WTC11 (cell line): Measurements from ENCODE around the gene PEAK1. TPM values are rescaled to one million over a fixed set of nuclear protein-coding genes. Genes with fewer than 3 reads are reported as not detected.

Experiments used
- ATAC-seq: fragments of 200-7000 bp; cut with Tn5 transposase; 2 replicates; pipeline ENCODE4 v1.10.0; 2021; ENCODE audit warnings: mild to moderate bottlenecking, moderate library complexity
- CTCF ChIA-PET: fragments of 300-600 bp; sonication (Branson Sonifier 250); formaldehyde crosslinking; loops from one replicate; lab custom pipeline; 2021; ENCODE audit warnings: antibody characterized with exemption; lab: Charles Lee
- POLR2A ChIA-PET: fragments of 350-600 bp; sonication (Branson Sonifier 250); formaldehyde crosslinking; loops from one replicate; lab custom pipeline; 2021; ENCODE audit warnings: antibody characterized with exemption; lab: Charles Lee
- DNase-seq: peaks from one replicate; pipeline ENCODE4 v3.0.0; 2021; ENCODE audit warnings: low spot score
- H3K27ac Mint-ChIP-seq: 2 replicates; pipeline ENCODE4 v1.8.0; 2021; ENCODE audit warnings: mixed read lengths
- H3K27me3 Mint-ChIP-seq: 2 replicates; pipeline ENCODE4 v1.8.0; 2021; ENCODE audit warnings: low read depth, mild to moderate bottlenecking, moderate library complexity, mixed read lengths
- H3K36me3 Mint-ChIP-seq: 2 replicates; pipeline ENCODE4 v1.8.0; 2021; ENCODE audit warnings: mixed read lengths
- H3K4me1 Mint-ChIP-seq: 2 replicates; pipeline ENCODE4 v1.8.0; 2022; ENCODE audit warnings: mixed read lengths
- H3K4me3 Mint-ChIP-seq: 2 replicates; pipeline ENCODE4 v1.8.0; 2021; ENCODE audit warnings: mild to moderate bottlenecking, moderate library complexity, mixed read lengths
- H3K9me3 Mint-ChIP-seq: 2 replicates; pipeline ENCODE4 v1.8.0; 2021; ENCODE audit warnings: mixed read lengths
- EMX1 ChIP-seq: fragments of 250-450 bp; sonication (Bioruptor Pico); IDR thresholded peaks from 2 replicates; pipeline ENCODE4 v1.8.0; 2021; ENCODE audit warnings: mild to moderate bottlenecking
- GRHL2 ChIP-seq: fragments of 250-450 bp; sonication (Bioruptor Pico); IDR thresholded peaks from 2 replicates; pipeline ENCODE4 v1.8.0; 2022; ENCODE audit warnings: mild to moderate bottlenecking, moderate library complexity; ENCODE audit not compliant: insufficient replicate concordance, severe bottlenecking
- GTF2I ChIP-seq: fragments of 250-450 bp; sonication (Bioruptor Pico); conservative IDR thresholded peaks from 2 replicates; pipeline ENCODE4 v1.4.0; 2021; ENCODE audit warnings: mild to moderate bottlenecking
- HMGA2 ChIP-seq: fragments of 250-450 bp; sonication (Bioruptor Pico); IDR thresholded peaks from 2 replicates; pipeline ENCODE4 v1.4.0; 2021; ENCODE audit warnings: mild to moderate bottlenecking, moderate library complexity
- HMGXB4 ChIP-seq: sonication (generic); formaldehyde crosslinking; IDR thresholded peaks from 2 replicates; pipeline ENCODE4 v1.8.1; 2023; ENCODE audit warnings: mild to moderate bottlenecking, moderate library complexity, missing genetic modification reagents
- IRF2 ChIP-seq: sonication (generic); formaldehyde crosslinking; IDR thresholded peaks from 2 replicates; pipeline ENCODE4 v1.8.0; 2022; ENCODE audit warnings: low read depth, missing genetic modification reagents, borderline replicate concordance
- JAZF1 ChIP-seq: fragments of 250-450 bp; sonication (Bioruptor Pico); IDR thresholded peaks from 2 replicates; pipeline ENCODE4 v1.9.0; 2021; ENCODE audit warnings: moderate library complexity, mild to moderate bottlenecking, inconsistent platforms
- JUN ChIP-seq: sonication (generic); formaldehyde crosslinking; IDR thresholded peaks from 2 replicates; pipeline ENCODE4 v1.8.0; 2023; ENCODE audit warnings: mild to moderate bottlenecking, missing genetic modification reagents
- NFYB ChIP-seq: sonication (generic); formaldehyde crosslinking; conservative IDR thresholded peaks from 2 replicates; pipeline ENCODE4 v1.8.0; 2022; ENCODE audit warnings: low read depth, missing genetic modification reagents
- NR1H2 ChIP-seq: sonication (generic); formaldehyde crosslinking; IDR thresholded peaks from 2 replicates; pipeline ENCODE4 v1.9.0; 2021; ENCODE audit warnings: mild to moderate bottlenecking, moderate library complexity, missing genetic modification reagents
- PRRX2 ChIP-seq: fragments of 250-450 bp; sonication (Bioruptor Pico); IDR thresholded peaks from 2 replicates; pipeline ENCODE4 v1.8.0; 2021; ENCODE audit warnings: mild to moderate bottlenecking
- RORB ChIP-seq: fragments of 250-450 bp; sonication (Bioruptor Pico); IDR thresholded peaks from 2 replicates; pipeline ENCODE4 v1.9.0; 2021; ENCODE audit warnings: mild to moderate bottlenecking
- SMAD4 ChIP-seq: sonication (generic); formaldehyde crosslinking; IDR thresholded peaks from 2 replicates; pipeline ENCODE4 v1.8.0; 2022; ENCODE audit warnings: mild to moderate bottlenecking, missing genetic modification reagents
- SP1 ChIP-seq: sonication (generic); formaldehyde crosslinking; conservative IDR thresholded peaks from 2 replicates; pipeline ENCODE4 v1.8.1; 2022; ENCODE audit warnings: missing genetic modification reagents
- TP53 ChIP-seq: sonication (generic); formaldehyde crosslinking; IDR thresholded peaks from 2 replicates; pipeline ENCODE4 v1.8.1; 2023; ENCODE audit warnings: mild to moderate bottlenecking, missing genetic modification reagents
- ZNF263 ChIP-seq: sonication (generic); formaldehyde crosslinking; IDR thresholded peaks from 2 replicates; pipeline ENCODE4 v1.8.1; 2022; ENCODE audit warnings: low read depth, mild to moderate bottlenecking, moderate library complexity, missing genetic modification reagents
- total RNA-seq: library from RNA; stranded (reverse); gene quantifications from 3 replicates; pipeline ENCODE4 v1.2.3, GENCODE V29; 2021
- TF ChIP-seq, protein P1 (sequence below): sonication (generic); formaldehyde crosslinking; IDR thresholded peaks from 2 replicates; pipeline ENCODE4 v1.8.1; 2022; ENCODE audit warnings: mild to moderate bottlenecking, missing genetic modification reagents, moderate library complexity, borderline replicate concordance
- TF ChIP-seq, protein P2 (sequence below): sonication (generic); formaldehyde crosslinking; IDR thresholded peaks from 2 replicates; pipeline ENCODE4 v1.8.1; 2023; ENCODE audit warnings: mild to moderate bottlenecking, missing genetic modification reagents

Gene PEAK1
- total RNA-seq, 1 experiment from 2014 or later = 49.0 TPM

DNA sequence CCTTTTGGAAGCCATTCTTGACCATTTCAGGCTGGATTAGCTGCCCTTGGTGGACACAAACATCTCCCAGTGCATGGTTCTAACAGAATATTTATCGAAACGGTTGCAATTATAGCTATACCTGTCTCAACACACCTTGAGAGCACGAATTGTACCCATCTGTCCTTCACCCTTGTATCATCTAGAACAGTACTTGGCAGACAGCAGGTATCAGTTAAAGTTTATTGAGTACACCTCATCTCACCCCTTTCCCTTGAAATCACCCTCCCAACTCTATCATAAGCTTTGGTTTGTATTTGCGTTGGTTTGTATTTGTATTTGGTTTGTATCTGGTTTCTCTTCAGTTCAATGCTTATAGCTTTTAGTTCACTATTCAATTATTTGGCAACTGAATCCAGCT lies 361.4 kb downstream of the PEAK1 start (continued):
- no peak for TF ChIP-seq NFYB (CRISPR knock-in tag)
- no peak for TF ChIP-seq RORB (CRISPR knock-in tag)
- TF ChIP-seq, protein P1, sequence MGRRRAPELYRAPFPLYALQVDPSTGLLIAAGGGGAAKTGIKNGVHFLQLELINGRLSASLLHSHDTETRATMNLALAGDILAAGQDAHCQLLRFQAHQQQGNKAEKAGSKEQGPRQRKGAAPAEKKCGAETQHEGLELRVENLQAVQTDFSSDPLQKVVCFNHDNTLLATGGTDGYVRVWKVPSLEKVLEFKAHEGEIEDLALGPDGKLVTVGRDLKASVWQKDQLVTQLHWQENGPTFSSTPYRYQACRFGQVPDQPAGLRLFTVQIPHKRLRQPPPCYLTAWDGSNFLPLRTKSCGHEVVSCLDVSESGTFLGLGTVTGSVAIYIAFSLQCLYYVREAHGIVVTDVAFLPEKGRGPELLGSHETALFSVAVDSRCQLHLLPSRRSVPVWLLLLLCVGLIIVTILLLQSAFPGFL (CRISPR knock-in tag) = no peak
- TF ChIP-seq HMGXB4 (CRISPR knock-in tag) = no peak
- no peak for TF ChIP-seq JUN (CRISPR knock-in tag)
- TF ChIP-seq PRRX2 = no peak

GRCh38 chr15:77057685-77058084 lies 362.2 kb downstream of the PEAK1 start:
- H3K27me3 Mint-ChIP-seq = no peaks in the 10 kb centered on the region

DNA sequence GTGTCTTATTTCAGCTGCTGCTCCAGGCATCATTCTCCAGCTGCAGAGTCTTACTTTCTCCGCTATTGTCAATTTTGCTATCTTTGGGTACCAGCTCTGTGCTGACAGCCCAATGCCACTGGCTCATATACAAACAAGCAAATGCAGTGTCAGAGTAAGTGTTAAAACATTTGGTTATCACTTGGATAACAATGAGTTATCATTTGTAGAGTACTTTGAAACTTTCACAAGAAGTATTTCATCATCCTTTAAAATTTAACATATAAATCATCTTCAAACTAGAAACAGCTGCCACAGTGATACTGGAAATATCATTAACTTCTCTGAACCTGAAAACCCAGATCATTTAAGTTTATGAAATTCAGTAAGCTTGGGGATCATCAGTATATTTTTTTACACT lies 362.8 kb downstream of the PEAK1 start:
- H3K9me3 Mint-ChIP-seq = no peaks in the 10 kb centered on the region
- POLR2A ChIA-PET = interaction anchor here (1.0 kb wide), 1 partner anchor 14 kb away, joined by 4 read pairs; the partner anchor contains the start of gene TSPAN3
- CTCF ChIA-PET = interaction anchor here (0.7 to 1.7 kb wide), 4 partner anchors 22 to 486 kb away, joined by 3 to 5 read pairs (median 4); no protein-coding TSS in a partner anchor
- no peak for TF ChIP-seq SMAD4 (CRISPR knock-in tag)
- TF ChIP-seq SP1 (CRISPR knock-in tag) = no peak
- TF ChIP-seq NR1H2 = no peak
- TF ChIP-seq IRF2 = no peak
- TF ChIP-seq, protein P2, sequence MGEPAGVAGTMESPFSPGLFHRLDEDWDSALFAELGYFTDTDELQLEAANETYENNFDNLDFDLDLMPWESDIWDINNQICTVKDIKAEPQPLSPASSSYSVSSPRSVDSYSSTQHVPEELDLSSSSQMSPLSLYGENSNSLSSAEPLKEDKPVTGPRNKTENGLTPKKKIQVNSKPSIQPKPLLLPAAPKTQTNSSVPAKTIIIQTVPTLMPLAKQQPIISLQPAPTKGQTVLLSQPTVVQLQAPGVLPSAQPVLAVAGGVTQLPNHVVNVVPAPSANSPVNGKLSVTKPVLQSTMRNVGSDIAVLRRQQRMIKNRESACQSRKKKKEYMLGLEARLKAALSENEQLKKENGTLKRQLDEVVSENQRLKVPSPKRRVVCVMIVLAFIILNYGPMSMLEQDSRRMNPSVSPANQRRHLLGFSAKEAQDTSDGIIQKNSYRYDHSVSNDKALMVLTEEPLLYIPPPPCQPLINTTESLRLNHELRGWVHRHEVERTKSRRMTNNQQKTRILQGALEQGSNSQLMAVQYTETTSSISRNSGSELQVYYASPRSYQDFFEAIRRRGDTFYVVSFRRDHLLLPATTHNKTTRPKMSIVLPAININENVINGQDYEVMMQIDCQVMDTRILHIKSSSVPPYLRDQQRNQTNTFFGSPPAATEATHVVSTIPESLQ (CRISPR knock-in tag) = no peak
- no peak for TF ChIP-seq ZNF263 (CRISPR knock-in tag)
- no peak for TF ChIP-seq EMX1 (CRISPR knock-in tag)
- no peak for TF ChIP-seq JAZF1
- no peak overlapping the region for H3K4me3 Mint-ChIP-seq
- H3K27ac Mint-ChIP-seq = no peak overlapping the region
- H3K27me3 Mint-ChIP-seq = no peaks in the 10 kb centered on the region
- DNase-seq = no peak
- peaks cover 55% of the 10 kb centered on the region for H3K4me1 Mint-ChIP-seq
- H3K36me3 Mint-ChIP-seq = peaks cover 12% of the 10 kb centered on the region
- no peak for ATAC-seq

More at GRCh38 chr15:77057685-77058084, 362.2 kb downstream of the PEAK1 start:
- peaks cover 6% of the 10 kb centered on the region for H3K36me3 Mint-ChIP-seq
- H3K4me3 Mint-ChIP-seq = no peak overlapping the region
- CTCF ChIA-PET = interaction anchor here (0.7 kb wide), 1 partner anchor 486 kb away, joined by 3 read pairs; no protein-coding TSS in a partner anchor
- no peaks in the 10 kb centered on the region for H3K9me3 Mint-ChIP-seq
- ATAC-seq (no peak), DNase-seq (no peak)
- TF ChIP-seq HMGA2 (CRISPR knock-in tag) = no peak
- no peak for TF ChIP-seq TP53 (CRISPR knock-in tag)
- no peak for TF ChIP-seq GTF2I
- no peak for TF ChIP-seq GRHL2 (CRISPR knock-in tag)
- TF ChIP-seq, protein P1 (CRISPR knock-in tag) = no peak
- POLR2A ChIA-PET = no interaction called here
- peaks cover 54% of the 10 kb centered on the region for H3K4me1 Mint-ChIP-seq
- no peak overlapping the region for H3K27ac Mint-ChIP-seq
